ENCODE results near the gene MRPL46.

- no peak for TF ChIP-seq POLR2A (IDR thresholded peaks at IDR 0.05)
- TF ChIP-seq, protein P1, sequence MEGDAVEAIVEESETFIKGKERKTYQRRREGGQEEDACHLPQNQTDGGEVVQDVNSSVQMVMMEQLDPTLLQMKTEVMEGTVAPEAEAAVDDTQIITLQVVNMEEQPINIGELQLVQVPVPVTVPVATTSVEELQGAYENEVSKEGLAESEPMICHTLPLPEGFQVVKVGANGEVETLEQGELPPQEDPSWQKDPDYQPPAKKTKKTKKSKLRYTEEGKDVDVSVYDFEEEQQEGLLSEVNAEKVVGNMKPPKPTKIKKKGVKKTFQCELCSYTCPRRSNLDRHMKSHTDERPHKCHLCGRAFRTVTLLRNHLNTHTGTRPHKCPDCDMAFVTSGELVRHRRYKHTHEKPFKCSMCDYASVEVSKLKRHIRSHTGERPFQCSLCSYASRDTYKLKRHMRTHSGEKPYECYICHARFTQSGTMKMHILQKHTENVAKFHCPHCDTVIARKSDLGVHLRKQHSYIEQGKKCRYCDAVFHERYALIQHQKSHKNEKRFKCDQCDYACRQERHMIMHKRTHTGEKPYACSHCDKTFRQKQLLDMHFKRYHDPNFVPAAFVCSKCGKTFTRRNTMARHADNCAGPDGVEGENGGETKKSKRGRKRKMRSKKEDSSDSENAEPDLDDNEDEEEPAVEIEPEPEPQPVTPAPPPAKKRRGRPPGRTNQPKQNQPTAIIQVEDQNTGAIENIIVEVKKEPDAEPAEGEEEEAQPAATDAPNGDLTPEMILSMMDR (IDR thresholded peaks at IDR 0.05) = no peak
- no peak for TF ChIP-seq POLR2AphosphoS5 (IDR thresholded peaks at IDR 0.05)
Measured at GRCh38 chr15:88428805-88429605, 38.2 kb downstream of the MRPL46 start.
